Smooth muscle cell (in vitro differentiated cells): ENCODE results near the gene AGL. TPM values are rescaled to one million over a fixed set of nuclear protein-coding genes. Genes with fewer than 3 reads are reported as not detected.

ENCODE experiments used
- DNase-seq: peaks from one replicate; lab custom pipeline; 2025; ENCODE audit not compliant: unreplicated experiment; lab: John Stamatoyannopoulos, UW
- H2AFZ ChIP-seq: fragments of 200-600 bp; sonication (generic); 2 replicates; pipeline ENCODE4 v1.6.0; 2016; ENCODE audit warnings: antibody characterized with exemption, low read depth, mild to moderate bottlenecking
- H3F3A ChIP-seq: fragments of 200-600 bp; sonication (generic); 2 replicates; pipeline ENCODE4 v1.6.0; 2017; ENCODE audit warnings: antibody characterized with exemption, low read depth
- H3K27ac ChIP-seq: fragments of 200-600 bp; sonication (generic); 2 replicates; pipeline ENCODE4 v1.5.1; 2016; ENCODE audit warnings: low read depth, mild to moderate bottlenecking
- H3K27me3 ChIP-seq: fragments of 200-600 bp; sonication (generic); 2 replicates; pipeline ENCODE4 v1.6.1; 2016; ENCODE audit warnings: low read depth, mild to moderate bottlenecking
- H3K36me3 ChIP-seq: fragments of 200-600 bp; sonication (generic); 2 replicates; pipeline ENCODE4 v1.5.1; 2016; ENCODE audit warnings: low read depth
- H3K4me1 ChIP-seq: fragments of 200-600 bp; sonication (generic); 2 replicates; pipeline ENCODE4 v1.5.1; 2016; ENCODE audit warnings: low read depth
- H3K4me2 ChIP-seq: fragments of 200-600 bp; sonication (generic); 2 replicates; pipeline ENCODE4 v1.6.0; 2016; ENCODE audit warnings: mild to moderate bottlenecking
- H3K4me3 ChIP-seq: fragments of 200-600 bp; sonication (generic); 2 replicates; pipeline ENCODE4 v1.5.1; 2016; ENCODE audit warnings: mild to moderate bottlenecking
- H3K79me2 ChIP-seq: fragments of 200-600 bp; sonication (generic); 2 replicates; pipeline ENCODE4 v1.6.0; 2016; ENCODE audit warnings: low read depth, mild to moderate bottlenecking
- H3K9ac ChIP-seq: fragments of 200-600 bp; sonication (generic); 2 replicates; pipeline ENCODE4 v1.6.0; 2016; ENCODE audit warnings: low read depth
- H3K9me3 ChIP-seq: fragments of 200-600 bp; sonication (generic); replicated peaks from 2 replicates; pipeline ENCODE4 v1.5.1; 2016; ENCODE audit warnings: low read depth
- H4K20me1 ChIP-seq: fragments of 200-600 bp; sonication (generic); 2 replicates; pipeline ENCODE4 v1.6.0; 2016; ENCODE audit warnings: low read depth
- WGBS: methylation state at CpG from one replicate; pipeline ENCODE4 v1.1.7; 2016; ENCODE audit warnings: low lambda C conversion rate; 5-methylcytosine and 5-hydroxymethylcytosine counted together
- polyA plus RNA-seq: library from polyadenylated mRNA; unstranded; fragments of >200 nt; fragmentation: Nextera tagmentation; extraction: Ambion mirVana; gene quantifications from 2 replicates; pipeline ENCODE4 v1.2.1, GENCODE V29; 2016
- total RNA-seq: library from RNA; depleted of rRNA; stranded (reverse); fragments of >200 nt; gene quantifications from 2 replicates; pipeline ENCODE4 v1.2.3, GENCODE V29; 2014
- TF ChIP-seq, protein P1 (sequence below): fragments of 200-600 bp; sonication (generic); IDR thresholded peaks from 2 replicates; pipeline ENCODE4 v1.5.1; 2017; ENCODE audit warnings: borderline replicate concordance, mild to moderate bottlenecking, antibody characterized with exemption; ENCODE audit not compliant: insufficient read depth, poor library complexity, severe bottlenecking

Gene AGL
- total and polyA plus RNA-seq, 2 experiments from 2014 or later = 5.1 to 18.3 TPM

GRCh38 chr1:99936071-99936470 lies 85.9 kb downstream of the AGL start:
- no peak overlapping the region for H3K4me2 ChIP-seq
- no peak overlapping the region for H3K9ac ChIP-seq
- no peaks in the 10 kb centered on the region for H4K20me1 ChIP-seq
- no peaks in the 10 kb centered on the region for H3F3A ChIP-seq
- no peak for DNase-seq
- H3K4me1 ChIP-seq = peaks cover 7% of the 10 kb centered on the region
- WGBS = 86% methylated on average over 3 of the region's 3 CpGs
- H2AFZ ChIP-seq = no peak overlapping the region
- no peaks in the 10 kb centered on the region for H3K9me3 ChIP-seq
- no peaks in the 10 kb centered on the region for H3K36me3 ChIP-seq
- H3K79me2 ChIP-seq = no peaks in the 10 kb centered on the region
- H3K27ac ChIP-seq = no peak overlapping the region
- TF ChIP-seq, protein P1, sequence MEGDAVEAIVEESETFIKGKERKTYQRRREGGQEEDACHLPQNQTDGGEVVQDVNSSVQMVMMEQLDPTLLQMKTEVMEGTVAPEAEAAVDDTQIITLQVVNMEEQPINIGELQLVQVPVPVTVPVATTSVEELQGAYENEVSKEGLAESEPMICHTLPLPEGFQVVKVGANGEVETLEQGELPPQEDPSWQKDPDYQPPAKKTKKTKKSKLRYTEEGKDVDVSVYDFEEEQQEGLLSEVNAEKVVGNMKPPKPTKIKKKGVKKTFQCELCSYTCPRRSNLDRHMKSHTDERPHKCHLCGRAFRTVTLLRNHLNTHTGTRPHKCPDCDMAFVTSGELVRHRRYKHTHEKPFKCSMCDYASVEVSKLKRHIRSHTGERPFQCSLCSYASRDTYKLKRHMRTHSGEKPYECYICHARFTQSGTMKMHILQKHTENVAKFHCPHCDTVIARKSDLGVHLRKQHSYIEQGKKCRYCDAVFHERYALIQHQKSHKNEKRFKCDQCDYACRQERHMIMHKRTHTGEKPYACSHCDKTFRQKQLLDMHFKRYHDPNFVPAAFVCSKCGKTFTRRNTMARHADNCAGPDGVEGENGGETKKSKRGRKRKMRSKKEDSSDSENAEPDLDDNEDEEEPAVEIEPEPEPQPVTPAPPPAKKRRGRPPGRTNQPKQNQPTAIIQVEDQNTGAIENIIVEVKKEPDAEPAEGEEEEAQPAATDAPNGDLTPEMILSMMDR = no peak
- H3K27me3 ChIP-seq = no peaks in the 10 kb centered on the region
- H3K4me3 ChIP-seq = no peak overlapping the region

- Histone ChIP-seq H3K27me3 (no peaks in the 10 kb centered on the region), H3K79me2 (no peaks in the 10 kb centered on the region), H3K36me3 (no peaks in the 10 kb centered on the region), H3F3A (no peaks in the 10 kb centered on the region), H3K9ac (no peak overlapping the region), H3K9me3 (no peaks in the 10 kb centered on the region), H3K4me3 (no peak overlapping the region), H3K4me2 (no peak overlapping the region), H4K20me1 (no peaks in the 10 kb centered on the region), H3K4me1 (peaks cover 5% of the 10 kb centered on the region), H3K27ac (no peak overlapping the region), H2AFZ (no peak overlapping the region)
- no peak for DNase-seq
- 88% methylated on average over 1 of the region's 1 CpG for WGBS
- TF ChIP-seq, protein P1 = no peak
These were observed 92.6 kb downstream of the AGL start for GRCh38 chr1:99942723-99943122.

GRCh38 chr1:99943223-99943794 lies 93.1 kb downstream of the AGL start:
- 38% methylated on average over 7 of the region's 7 CpGs for WGBS
- TF ChIP-seq, protein P1 = no peak
- H3F3A ChIP-seq = no peaks in the 10 kb centered on the region
- no peaks in the 10 kb centered on the region for H3K27me3 ChIP-seq
- H3K9ac ChIP-seq = no peak overlapping the region
- peak overlapping the region; percentile 6 for H3K27ac ChIP-seq
- no peak for DNase-seq
- H2AFZ ChIP-seq = peak overlapping the region; percentile 90
- no peaks in the 10 kb centered on the region for H3K36me3 ChIP-seq
- H3K9me3 ChIP-seq = no peaks in the 10 kb centered on the region
- no peaks in the 10 kb centered on the region for H4K20me1 ChIP-seq
- H3K4me2 ChIP-seq = peak overlapping the region; percentile 61
- H3K4me1 ChIP-seq = peaks cover 5% of the 10 kb centered on the region
- H3K79me2 ChIP-seq = no peaks in the 10 kb centered on the region
- H3K4me3 ChIP-seq = no peak overlapping the region

DNA sequence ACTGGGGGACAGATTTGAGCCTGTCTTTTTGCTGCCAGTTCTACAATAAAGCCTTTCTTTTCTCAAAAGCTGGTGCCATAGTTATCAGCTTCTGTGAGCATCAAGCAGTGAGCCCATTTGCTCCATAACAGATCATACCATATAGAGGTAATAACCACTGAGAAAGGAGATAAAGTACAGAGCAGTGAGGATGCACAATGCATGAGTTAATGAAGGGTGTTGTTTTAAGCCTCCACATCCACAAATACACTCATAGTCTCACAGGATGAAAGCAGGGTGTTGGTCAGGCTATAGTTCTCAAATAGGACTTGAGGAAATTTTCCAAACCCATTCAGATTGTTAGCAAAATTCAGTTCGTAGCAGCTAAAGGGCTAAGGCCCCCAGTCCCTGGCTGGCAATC lies 94.0 kb downstream of the AGL start:
- H3K9me3 ChIP-seq = no peaks in the 10 kb centered on the region
- H3K36me3 ChIP-seq = no peaks in the 10 kb centered on the region
- no peaks in the 10 kb centered on the region for H3K79me2 ChIP-seq
- H3K4me3 ChIP-seq = no peak overlapping the region
- H3K27ac ChIP-seq = no peak overlapping the region
- no peaks in the 10 kb centered on the region for H3K27me3 ChIP-seq
- H3K9ac ChIP-seq = no peak overlapping the region
- WGBS = 88% methylated on average over 1 of the region's 1 CpG
- H4K20me1 ChIP-seq = no peaks in the 10 kb centered on the region
- peaks cover 5% of the 10 kb centered on the region for H3K4me1 ChIP-seq
- H3F3A ChIP-seq = no peaks in the 10 kb centered on the region
- H3K4me2 ChIP-seq = no peak overlapping the region
- TF ChIP-seq, protein P1 = no peak
- peak overlapping the region; percentile 90 for H2AFZ ChIP-seq
- no peak for DNase-seq
